ENCODE data around the gene MAGI3.

The MAGI3 gene

GRCh38 chr1:113678159-113678469 is 287.8 kb downstream of the MAGI3 start:
- H3K36me3 Mint-ChIP-seq (ENCODE audit: low read depth), result peaks cover 21% of the 10 kb centered on the region
- no peaks in the 10 kb centered on the region for H3K27me3 Mint-ChIP-seq (ENCODE audit: low read depth, poor library complexity)
- no peak overlapping the region for H3K4me3 Mint-ChIP-seq
- TF ChIP-seq CTCF (IDR thresholded peaks at IDR 0.05), result peak; percentile 8
- DNase-seq, result no peak
- peaks cover 20% of the 10 kb centered on the region for H3K4me1 Mint-ChIP-seq
- H3K9me3 Mint-ChIP-seq, result no peaks in the 10 kb centered on the region
- no peak overlapping the region for H3K27ac Mint-ChIP-seq

GRCh38 chr1:113681596-113682337 is 291.5 kb downstream of the MAGI3 start:
- H3K27me3 Mint-ChIP-seq (ENCODE audit: low read depth, poor library complexity), result no peaks in the 10 kb centered on the region
- H3K4me3 Mint-ChIP-seq, result no peak overlapping the region
- H3K4me1 Mint-ChIP-seq, result peaks cover 27% of the 10 kb centered on the region
- peaks cover 18% of the 10 kb centered on the region for H3K36me3 Mint-ChIP-seq (ENCODE audit: low read depth)
- no peak for TF ChIP-seq CTCF (IDR thresholded peaks at IDR 0.05)
- DNase-seq, result no peak
- no peak overlapping the region for H3K27ac Mint-ChIP-seq
- H3K9me3 Mint-ChIP-seq, result no peaks in the 10 kb centered on the region

DNA sequence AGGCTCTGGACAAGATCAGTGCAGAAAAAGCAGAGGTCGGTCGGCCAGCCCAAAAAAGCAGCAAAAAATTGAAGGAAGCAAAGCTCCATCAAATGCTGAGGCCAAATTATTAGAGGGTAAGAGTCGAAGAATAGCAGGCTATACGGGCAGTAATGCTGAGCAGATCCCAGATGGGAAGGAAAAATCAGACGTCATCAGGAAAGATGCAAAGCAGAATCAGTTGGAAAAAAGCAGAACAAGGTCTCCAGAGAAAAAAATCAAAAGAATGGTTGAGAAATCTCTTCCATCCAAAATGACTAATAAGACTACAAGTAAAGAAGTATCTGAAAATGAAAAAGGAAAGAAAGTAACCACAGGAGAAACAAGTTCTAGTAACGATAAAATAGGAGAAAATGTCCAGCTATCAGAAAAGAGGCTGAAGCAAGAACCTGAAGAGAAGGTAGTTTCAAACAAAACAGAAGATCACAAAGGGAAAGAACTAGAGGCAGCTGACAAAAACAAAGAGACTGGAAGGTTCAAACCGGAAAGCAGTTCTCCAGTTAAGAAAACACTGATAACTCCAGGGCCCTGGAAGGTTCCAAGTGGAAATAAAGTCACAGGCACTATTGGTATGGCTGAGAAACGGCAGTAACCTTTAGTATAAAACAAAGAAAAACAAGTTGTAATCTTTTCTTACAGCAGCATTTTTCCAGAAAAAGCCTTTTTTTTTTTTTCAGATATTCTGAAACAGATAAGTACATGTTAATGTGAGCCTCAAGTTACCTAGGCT is 293.3 kb downstream of the MAGI3 start:
- Mint-ChIP-seq H3K9me3 (no peaks in the 10 kb centered on the region), H3K4me3 (no peak overlapping the region), H3K36me3 (ENCODE audit: low read depth) (peaks cover 12% of the 10 kb centered on the region), H3K4me1 (peaks cover 13% of the 10 kb centered on the region), H3K27ac (peak overlapping the region; percentile 55), H3K27me3 (ENCODE audit: low read depth, poor library complexity) (no peaks in the 10 kb centered on the region)
- DNase-seq, result no peak
- TF ChIP-seq CTCF (IDR thresholded peaks at IDR 0.05), result no peak

DNA sequence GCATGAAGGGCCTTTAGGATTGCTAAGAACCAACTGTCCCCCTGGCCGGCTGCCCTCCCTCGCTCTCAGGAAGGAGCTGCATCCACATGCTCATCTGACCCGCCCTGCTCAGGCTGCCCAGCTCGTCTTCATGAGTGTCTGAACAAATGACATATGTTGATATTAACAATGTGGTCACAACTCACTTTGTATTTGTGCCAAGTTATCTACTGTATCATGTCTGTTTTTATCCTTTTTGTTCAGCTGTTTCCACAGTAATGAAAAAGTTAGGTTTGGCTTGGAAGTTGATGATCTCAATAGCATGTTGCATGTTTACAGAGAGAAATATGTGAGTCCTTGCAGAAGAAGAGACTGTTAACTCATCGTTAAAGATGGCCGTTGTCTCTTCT is 293.8 kb downstream of the MAGI3 start:
- Mint-ChIP-seq H3K27me3 (ENCODE audit: low read depth, poor library complexity) (no peaks in the 10 kb centered on the region), H3K4me3 (no peak overlapping the region), H3K36me3 (ENCODE audit: low read depth) (peaks cover 14% of the 10 kb centered on the region), H3K4me1 (peaks cover 13% of the 10 kb centered on the region), H3K27ac (peak overlapping the region; percentile 69), H3K9me3 (peaks cover 3% of the 10 kb centered on the region)
- no peak for DNase-seq
- no peak for TF ChIP-seq CTCF (IDR thresholded peaks at IDR 0.05)

- Mint-ChIP-seq H3K27ac (no peak overlapping the region), H3K4me1 (peaks cover 13% of the 10 kb centered on the region), H3K9me3 (peaks cover 17% of the 10 kb centered on the region), H3K36me3 (ENCODE audit: low read depth) (peaks cover 36% of the 10 kb centered on the region), H3K4me3 (no peak overlapping the region), H3K27me3 (ENCODE audit: low read depth, poor library complexity) (no peaks in the 10 kb centered on the region)
- no peak for TF ChIP-seq CTCF (IDR thresholded peaks at IDR 0.05)
- no peak for DNase-seq
These were observed 296.7 kb downstream of the MAGI3 start for GRCh38 chr1:113686891-113687618.

Measured in nephron progenitor cell (in vitro differentiated cells).